Right hindlimb (tissue), 1 donor: ENCODE data around the gene FKBP10.

Source experiments
- DNase-seq: peaks from one replicate; pipeline ENCODE4 v3.0.0-alpha.2; 2018

Gene FKBP10

GRCh38 chr17:41784207-41784744 is 28.5 kb upstream of the FKBP10 start:
- DNase-seq = no peak

GRCh38 chr17:41785091-41785858 is 27.5 kb upstream of the FKBP10 start:
- peak; percentile 74 for DNase-seq

- no peak for DNase-seq
These were observed 27.0 kb upstream of the FKBP10 start for GRCh38 chr17:41785859-41786226.

- peak; percentile 99 for DNase-seq
These were observed 26.4 kb upstream of the FKBP10 start, which contains the start of gene JUP for GRCh38 chr17:41786227-41787020. JUP (minus strand) TSS chr17:41786711; CDS start chr17:41771854, 14,857 bp downstream.

- DNase-seq = no peak
These were observed 25.8 kb upstream of the FKBP10 start for GRCh38 chr17:41787021-41787418.

GRCh38 chr17:41792845-41793783 is 19.7 kb upstream of the FKBP10 start:
- no peak for DNase-seq

- DNase-seq = no peak
These were observed 18.8 kb upstream of the FKBP10 start for GRCh38 chr17:41793784-41794539.

GRCh38 chr17:41794540-41794975 is 18.2 kb upstream of the FKBP10 start:
- no peak for DNase-seq

GRCh38 chr17:41796121-41796895 is 16.5 kb upstream of the FKBP10 start:
- DNase-seq = no peak

GRCh38 chr17:41797377-41797776 is 15.4 kb upstream of the FKBP10 start:
- DNase-seq = no peak

- no peak for DNase-seq
These were observed 13.4 kb upstream of the FKBP10 start for GRCh38 chr17:41799366-41799765.

GRCh38 chr17:41800601-41801373 is 12.0 kb upstream of the FKBP10 start:
- DNase-seq = no peak

- peak; percentile 88 for DNase-seq
These were observed 11.2 kb upstream of the FKBP10 start for GRCh38 chr17:41801374-41802271.

- no peak for DNase-seq
These were observed 9.5 kb upstream of the FKBP10 start for GRCh38 chr17:41803049-41804020.

GRCh38 chr17:41806685-41807445 is 5.9 kb upstream of the FKBP10 start:
- DNase-seq = no peak

GRCh38 chr17:41810659-41811548 is 1.9 kb upstream of the FKBP10 start:
- no peak for DNase-seq
